Endothelial cell of umbilical vein (primary cell): ENCODE data around the gene POU2AF3. TPM values are rescaled to one million over a fixed set of nuclear protein-coding genes. Genes with fewer than 3 reads are reported as not detected.
"Not testable (repeated sequence)": the region's sequence is repeated elsewhere in the genome, so short reads cannot be mapped to it uniquely, and the experiment has no call there.

ENCODE experiments used
- BruUV-seq: library from RNA; stranded (reverse); fragments of 400-500 nt; replicated peaks from 2 replicates; lab custom pipeline; 2021; lab: Mats Ljungman, UMichigan
- CTCF ChIA-PET: fragments of 300-600, 350-600 bp; sonication (Branson Sonifier 250); formaldehyde crosslinking; loops from one replicate; lab custom pipeline; 2021; ENCODE audit warnings: antibody characterized with exemption, inconsistent platforms; lab: Charles Lee
- POLR2A ChIA-PET: fragments of 300-600, 350-600 bp; sonication (Branson Sonifier 250); formaldehyde crosslinking; loops from one replicate; lab custom pipeline; 2021; ENCODE audit warnings: antibody characterized with exemption, inconsistent platforms; lab: Charles Lee
- DNase-seq: peaks from one replicate; pipeline ENCODE4 v3.0.0-alpha.2; 2011; ENCODE audit warnings: low read depth, low spot score
- FAIRE-seq: peaks from 2 replicates; lab custom pipeline; 2011; peaks lifted over from hg19 to GRCh38; lab: Jason Lieb, UNC
- H2AFZ ChIP-seq: 2 replicates; pipeline ENCODE4 v1.6.0; 2012; ENCODE audit warnings: low read depth, low read length, control low read depth, inconsistent platforms
- H3K27ac ChIP-seq: 2 replicates; pipeline ENCODE4 v1.5.1; 2011; ENCODE audit warnings: low read depth, mild to moderate bottlenecking, control low read depth, low read length, moderate library complexity; ENCODE audit not compliant: insufficient read depth
- H3K27me3 ChIP-seq, 2 experiments: 2 replicates each; pipeline versions ENCODE4 v1.6.0 to v1.6.1; 2011; ENCODE audit warnings: low read length in 2 of 2, mixed read lengths in 1 of 2; ENCODE audit not compliant: control insufficient read depth in 2 of 2, insufficient read depth in 2 of 2
- H3K36me3 ChIP-seq, 2 experiments: 2 replicates in 1 of 2; 3 replicates in 1 of 2; pipeline ENCODE4 v1.5.1; 2011; ENCODE audit warnings: low read length in 2 of 2, mild to moderate bottlenecking in 1 of 2, moderate library complexity in 1 of 2; ENCODE audit not compliant: control insufficient read depth in 2 of 2, insufficient read depth in 2 of 2; ENCODE audit errors: extremely low read depth in 1 of 2
- H3K4me1 ChIP-seq: 3 replicates; pipeline ENCODE4 v1.5.1; 2011; ENCODE audit warnings: mild to moderate bottlenecking, low read length; ENCODE audit not compliant: control insufficient read depth, insufficient read depth; ENCODE audit errors: extremely low read depth
- H3K4me2 ChIP-seq: 2 replicates; pipeline ENCODE4 v1.6.1; 2011; ENCODE audit warnings: low read length, control low read depth, mixed read lengths; ENCODE audit not compliant: insufficient read depth
- H3K4me3 ChIP-seq, 3 experiments: fragments of 200-600 bp in 1 of 3; sonication (generic), shearing (Covaris generic) in 1 of 3; replicated peaks in 1 of 3; 2 replicates each; pipeline ENCODE4 v1.5.1; 2011 to 2016; ENCODE audit warnings: control low read depth in 3 of 3, low read length in 3 of 3, mild to moderate bottlenecking in 2 of 3, inconsistent platforms in 1 of 3, low read depth in 1 of 3, moderate library complexity in 1 of 3; ENCODE audit not compliant: insufficient read depth in 1 of 3
- H3K79me2 ChIP-seq: 2 replicates; pipeline ENCODE4 v1.6.0; 2012; ENCODE audit warnings: low read length, inconsistent platforms; ENCODE audit not compliant: control insufficient read depth, insufficient read depth
- H3K9ac ChIP-seq: replicated peaks from 2 replicates; pipeline ENCODE3; 2011; ENCODE audit warnings: low read length, control low read depth; ENCODE audit not compliant: insufficient read depth; ENCODE audit errors: extremely low read depth
- H3K9me1 ChIP-seq: replicated peaks from 3 replicates; pipeline ENCODE4 v1.6.0; 2011; ENCODE audit warnings: mild to moderate bottlenecking, low read length; ENCODE audit not compliant: control insufficient read depth, insufficient read depth; ENCODE audit errors: extremely low read depth
- H3K9me3 ChIP-seq: replicated peaks from 2 replicates; pipeline ENCODE4 v1.5.1; 2012; ENCODE audit warnings: low read length, inconsistent platforms; ENCODE audit not compliant: control insufficient read depth, insufficient read depth
- H4K20me1 ChIP-seq: replicated peaks from 2 replicates; pipeline ENCODE3; 2011; ENCODE audit warnings: mild to moderate bottlenecking, low read length; ENCODE audit not compliant: control insufficient read depth, insufficient read depth; ENCODE audit errors: extremely low read depth
- CTCF ChIP-seq, 2 donors: IDR thresholded peaks; 1 replicate in 1 of 2; 2 replicates in 1 of 2; pipeline ENCODE4 v1.5.1; 2011; ENCODE audit warnings: low read length in 2 of 2, mild to moderate bottlenecking in 2 of 2, moderate library complexity in 2 of 2, control low read depth in 1 of 2, inconsistent platforms in 1 of 2, low read depth in 1 of 2; ENCODE audit not compliant: insufficient read depth in 1 of 2; ENCODE audit errors: extremely low read depth in 1 of 2
- EZH2 ChIP-seq: IDR thresholded peaks from 2 replicates; pipeline ENCODE4 v1.6.1; 2012; ENCODE audit warnings: borderline replicate concordance, low read depth, mild to moderate bottlenecking, moderate library complexity, low read length, inconsistent platforms; ENCODE audit not compliant: severe bottlenecking
- FOS ChIP-seq: IDR thresholded peaks from 2 replicates; pipeline ENCODE4 v1.6.1; 2011; ENCODE audit warnings: mild to moderate bottlenecking, low read length, moderate library complexity, borderline replicate concordance; ENCODE audit not compliant: insufficient read depth
- GATA2 ChIP-seq: IDR thresholded peaks from 2 replicates; pipeline ENCODE4 v1.7.0; 2011; ENCODE audit warnings: low read depth, mild to moderate bottlenecking, moderate library complexity, mixed read lengths, low read length; ENCODE audit not compliant: insufficient read length, insufficient read depth
- JUN ChIP-seq: IDR thresholded peaks from 2 replicates; pipeline ENCODE4 v1.6.1; 2011; ENCODE audit warnings: borderline replicate concordance, low read depth; ENCODE audit not compliant: insufficient read length, insufficient read depth
- MYC ChIP-seq: IDR thresholded peaks from one replicate; pipeline ENCODE4 v1.6.1; 2011; ENCODE audit warnings: mild to moderate bottlenecking, low read depth, low read length
- POLR2A ChIP-seq: IDR thresholded peaks from 2 replicates; pipeline ENCODE4 v1.6.1; 2012; ENCODE audit warnings: low read depth, mild to moderate bottlenecking, control low read depth, low read length
- POLR2AphosphoS5 ChIP-seq: IDR thresholded peaks from 2 replicates; pipeline ENCODE4 v1.6.1; 2012; ENCODE audit warnings: low read depth, mild to moderate bottlenecking, control low read depth, low read length, moderate library complexity; ENCODE audit not compliant: insufficient read depth
- dilution Hi-C: fragments of 300-500 bp; cut with MboI; formaldehyde crosslinking; loops from one replicate; pipeline ENCODE4 v1.15.0; 2019; ENCODE audit warnings: low sequenced_read_pairs; ENCODE audit not compliant: extremely low pct_ligation_motif_present
- intact Hi-C: fragments of 100-400 bp; cut with micrococcal nuclease; formaldehyde crosslinking; loops from one replicate; pipeline ENCODE4 v1.10.0; 2022
- polyA plus RNA-seq, 4 experiments: library from polyadenylated mRNA; depleted of rRNA in 3 of 4; stranded (reverse) in 3 of 4; unstranded in 1 of 4; fragments of >200 nt; gene quantifications; 2 replicates each; pipeline versions ENCODE4 v1.2.1 to v1.2.3, GENCODE V29; 2011 to 2012; ENCODE audit warnings: missing spikeins in 1 of 4
- total RNA-seq: library from RNA; stranded (reverse); gene quantifications from 2 replicates; pipeline ENCODE4 v1.2.3, GENCODE V29; 2021
- TF ChIP-seq, protein P1 (sequence below): IDR thresholded peaks from 2 replicates; pipeline ENCODE4 v1.6.1; 2011; ENCODE audit not compliant: insufficient read depth, insufficient read length

Gene POU2AF3
- total and polyA plus RNA-seq, 2 donors (not counting 3 experiments of a cell fraction or from before 2014, with no cell fraction given): not detected

- TF ChIP-seq EZH2 (no peak), MYC (no peak)
- TF ChIP-seq, protein P1, sequence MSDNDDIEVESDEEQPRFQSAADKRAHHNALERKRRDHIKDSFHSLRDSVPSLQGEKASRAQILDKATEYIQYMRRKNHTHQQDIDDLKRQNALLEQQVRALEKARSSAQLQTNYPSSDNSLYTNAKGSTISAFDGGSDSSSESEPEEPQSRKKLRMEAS: no peak
- Histone ChIP-seq H3K27ac (no peak overlapping the region), H2AFZ (no peak overlapping the region), H3K27me3 (peaks cover 0 to 2% of the 10 kb centered on the region in 2 experiments), H3K9me3 (no peaks in the 10 kb centered on the region), H3K79me2 (no peaks in the 10 kb centered on the region), H3K4me1 (no peaks in the 10 kb centered on the region), H3K9me1 (no peaks in the 10 kb centered on the region), H3K36me3 (no peaks in the 10 kb centered on the region), H3K4me3 (no peak overlapping the region), H3K9ac (no peak overlapping the region), H3K4me2 (no peak overlapping the region), H4K20me1 (no peaks in the 10 kb centered on the region)
- dilution Hi-C loops: no loop called here
- intact Hi-C loops: no loop called here
- no TSS peak for BruUV-seq
- POLR2A ChIA-PET: no interaction called here
- FAIRE-seq (no peak), DNase-seq (no peak)
- CTCF ChIA-PET: no interaction called here
Measured at GRCh38 chr11:111312076-111312475, 13.7 kb downstream of the POU2AF3 start.

- dilution Hi-C loops: no loop called here
- Histone ChIP-seq H3K36me3 (no peaks in the 10 kb centered on the region), H2AFZ (no peak overlapping the region), H3K27me3 (no peaks in the 10 kb centered on the region), H4K20me1 (no peaks in the 10 kb centered on the region), H3K9me3 (no peaks in the 10 kb centered on the region), H3K9ac (no peak overlapping the region), H3K4me2 (no peak overlapping the region), H3K27ac (no peak overlapping the region), H3K79me2 (no peaks in the 10 kb centered on the region), H3K4me1 (no peaks in the 10 kb centered on the region), H3K4me3 (no peak overlapping the region), H3K9me1 (no peaks in the 10 kb centered on the region)
- POLR2A ChIA-PET: no interaction called here
- DNase-seq (no peak), FAIRE-seq (no peak)
- CTCF ChIA-PET: no interaction called here
- BruUV-seq: no TSS peak
- intact Hi-C loops: loop anchor here (5.0 kb wide), 1 partner anchor 1342 kb away; no protein-coding TSS in a partner anchor
- TF ChIP-seq EZH2: no peak
- no peak for TF ChIP-seq POLR2A
- TF ChIP-seq JUN: no peak
- TF ChIP-seq, protein P1: no peak
- no peak for TF ChIP-seq FOS
- TF ChIP-seq CTCF (IDR thresholded peaks at IDR 0.05; ENCODE audit: extremely low read depth in 1 of 2, insufficient read depth in 1 of 2, low read depth in 1 of 2, low read length in 2 of 2): no peak
- TF ChIP-seq POLR2AphosphoS5: no peak
- TF ChIP-seq GATA2: no peak
- TF ChIP-seq MYC: no peak
Measured at GRCh38 chr11:111319296-111319695, 20.9 kb downstream of the POU2AF3 start.

DNA sequence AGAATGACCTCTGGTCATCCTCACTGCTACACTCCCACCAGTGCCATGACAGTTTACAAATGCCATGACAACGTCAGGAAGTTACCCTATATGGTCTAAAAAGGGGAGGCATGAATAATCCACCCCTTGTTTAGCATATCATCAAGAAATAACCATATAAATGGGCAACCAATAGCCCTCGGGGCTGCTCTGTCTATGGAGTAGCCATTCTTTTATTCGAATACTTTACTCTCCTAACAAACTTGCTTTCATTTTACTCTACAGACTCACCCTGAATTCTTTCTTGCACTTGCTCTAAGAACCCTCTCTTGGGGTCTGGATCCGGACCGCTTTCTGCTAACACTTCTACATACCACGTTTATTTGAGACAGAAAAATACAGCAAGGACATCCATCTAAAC, 21.9 kb downstream of the POU2AF3 start:
- H3K9me1 ChIP-seq, intact Hi-C loops, BruUV-seq, POLR2A ChIA-PET, H3K79me2 ChIP-seq, H3K9ac ChIP-seq, H3K9me3 ChIP-seq, H3K4me2 ChIP-seq, H2AFZ ChIP-seq, H3K27ac ChIP-seq, H3K4me3 ChIP-seq, H3K4me1 ChIP-seq, H4K20me1 ChIP-seq, CTCF ChIA-PET, H3K27me3 ChIP-seq, FAIRE-seq, H3K36me3 ChIP-seq, DNase-seq, dilution Hi-C loops: not testable (repeated sequence)
